ENCODE measurements around the gene KLHL22. TPM values are rescaled to one million over a fixed set of nuclear protein-coding genes. Genes with fewer than 3 reads are reported as not detected.

Gene KLHL22
- polyA plus RNA-seq, 1 donor: 37.0 TPM

- DNase-seq: no peak
These were observed 62.4 kb downstream of the KLHL22 start for GRCh38 chr22:20433191-20433590.

GRCh38 chr22:20432244-20432686 is 63.3 kb downstream of the KLHL22 start:
- DNase-seq: no peak

GRCh38 chr22:20431511-20432192 is 63.9 kb downstream of the KLHL22 start:
- DNase-seq: no peak

- no peak for DNase-seq
These were observed 64.7 kb downstream of the KLHL22 start for GRCh38 chr22:20430720-20431510.

- DNase-seq: no peak
These were observed 65.4 kb downstream of the KLHL22 start for GRCh38 chr22:20430101-20430719.

GRCh38 chr22:20429254-20430100 is 66.1 kb downstream of the KLHL22 start:
- no peak for DNase-seq

GRCh38 chr22:20428496-20429253 is 66.9 kb downstream of the KLHL22 start:
- DNase-seq: no peak

- DNase-seq: no peak
These were observed 67.6 kb downstream of the KLHL22 start for GRCh38 chr22:20427945-20428417.

- no peak for DNase-seq
These were observed 68.3 kb downstream of the KLHL22 start for GRCh38 chr22:20427104-20427944.

GRCh38 chr22:20426259-20426615 is 69.4 kb downstream of the KLHL22 start:
- DNase-seq: no peak

- no peak for DNase-seq
These were observed 69.9 kb downstream of the KLHL22 start for GRCh38 chr22:20425566-20426258.

GRCh38 chr22:20424932-20425565 is 70.5 kb downstream of the KLHL22 start:
- DNase-seq: no peak

- DNase-seq: no peak
These were observed 71.0 kb downstream of the KLHL22 start for GRCh38 chr22:20424568-20424931.

GRCh38 chr22:20423906-20424551 is 71.6 kb downstream of the KLHL22 start:
- DNase-seq: no peak

GRCh38 chr22:20423008-20423905 is 72.3 kb downstream of the KLHL22 start:
- DNase-seq: no peak

GRCh38 chr22:20422271-20423007 is 73.2 kb downstream of the KLHL22 start:
- no peak for DNase-seq

- no peak for DNase-seq
These were observed 74.1 kb downstream of the KLHL22 start for GRCh38 chr22:20421507-20421874.

Measured in left kidney (tissue), 2 donors.